Hepatocyte (in vitro differentiated cells): Measurements from ENCODE around the gene KRT27. TPM values are rescaled to one million over a fixed set of nuclear protein-coding genes. Genes with fewer than 3 reads are reported as not detected.

Experiments
- DNase-seq: peaks from one replicate; pipeline ENCODE4 v3.0.0-alpha.2; 2016; ENCODE audit warnings: low spot score
- H2AFZ ChIP-seq: fragments of 200-600 bp; sonication (generic); 2 replicates; pipeline ENCODE4 v1.6.0; 2016; ENCODE audit warnings: antibody characterized with exemption, mild to moderate bottlenecking
- H3K27ac ChIP-seq: fragments of 200-600 bp; sonication (generic); 2 replicates; pipeline ENCODE4 v1.5.1; 2016; ENCODE audit warnings: mild to moderate bottlenecking
- H3K27me3 ChIP-seq: fragments of 200-600 bp; sonication (generic); 2 replicates; pipeline ENCODE4 v1.6.1; 2016
- H3K36me3 ChIP-seq: fragments of 200-600 bp; sonication (generic); replicated peaks from 2 replicates; pipeline ENCODE4 v1.5.1; 2016; ENCODE audit warnings: low read depth; ENCODE audit not compliant: insufficient read depth
- H3K4me1 ChIP-seq: fragments of 200-600 bp; sonication (generic); 2 replicates; pipeline ENCODE4 v1.5.1; 2016; ENCODE audit warnings: mild to moderate bottlenecking, moderate library complexity; ENCODE audit not compliant: insufficient read depth
- H3K4me2 ChIP-seq: fragments of 200-600 bp; sonication (generic); 2 replicates; pipeline ENCODE4 v1.6.0; 2016
- H3K4me3 ChIP-seq: fragments of 200-600 bp; sonication (generic); 2 replicates; pipeline ENCODE4 v1.5.1; 2016; ENCODE audit warnings: mild to moderate bottlenecking
- H3K79me2 ChIP-seq: fragments of 200-600 bp; sonication (generic); 2 replicates; pipeline ENCODE4 v1.6.0; 2017; ENCODE audit warnings: mild to moderate bottlenecking
- H3K9me2 ChIP-seq: fragments of 200-600 bp; sonication (generic); replicated peaks from 2 replicates; pipeline ENCODE4 v1.6.0; 2017; ENCODE audit warnings: mild to moderate bottlenecking; ENCODE audit not compliant: insufficient read depth
- H3K9me3 ChIP-seq: fragments of 200-600 bp; sonication (generic); 2 replicates; pipeline ENCODE4 v1.5.1; 2016; ENCODE audit warnings: low read depth, mild to moderate bottlenecking
- H4K20me1 ChIP-seq: fragments of 200-600 bp; sonication (generic); 2 replicates; pipeline ENCODE4 v1.6.0; 2016; ENCODE audit warnings: mild to moderate bottlenecking; ENCODE audit not compliant: insufficient read depth, poor library complexity, severe bottlenecking
- EZH2 ChIP-seq: fragments of 200-600 bp; sonication (generic); IDR thresholded peaks from 2 replicates; pipeline ENCODE4 v1.6.1; 2016; ENCODE audit warnings: antibody characterized with exemption, mild to moderate bottlenecking, borderline replicate concordance
- EZH2phosphoT487 ChIP-seq: fragments of 200-600 bp; sonication (generic); IDR thresholded peaks from one replicate; pipeline ENCODE4 v1.6.1; 2018; ENCODE audit warnings: antibody characterized with exemption, mild to moderate bottlenecking, low read depth, moderate library complexity; ENCODE audit not compliant: unreplicated experiment, severe bottlenecking
- WGBS: methylation state at CpG from one replicate; pipeline ENCODE4 v1.1.6; 2016; ENCODE audit warnings: low lambda C conversion rate; ENCODE audit errors: missing lambda C conversion rate; 5-methylcytosine and 5-hydroxymethylcytosine counted together
- polyA plus RNA-seq: library from polyadenylated mRNA; unstranded; fragments of >200 nt; fragmentation: Nextera tagmentation; extraction: Ambion mirVana; gene quantifications from 2 replicates; pipeline ENCODE4 v1.2.1, GENCODE V29; 2016
- total RNA-seq: library from RNA; depleted of rRNA; stranded (reverse); fragments of >200 nt; gene quantifications from 2 replicates; pipeline ENCODE4 v1.2.3, GENCODE V29; 2014
- TF ChIP-seq, protein P1 (sequence below): fragments of 200-600 bp; sonication (generic); IDR thresholded peaks from 2 replicates; pipeline ENCODE4 v1.5.1; 2016; ENCODE audit warnings: antibody characterized with exemption, mild to moderate bottlenecking; ENCODE audit not compliant: poor library complexity

The KRT27 gene
- total and polyA plus RNA-seq, 2 experiments from 2014 or later: not detected

DNA sequence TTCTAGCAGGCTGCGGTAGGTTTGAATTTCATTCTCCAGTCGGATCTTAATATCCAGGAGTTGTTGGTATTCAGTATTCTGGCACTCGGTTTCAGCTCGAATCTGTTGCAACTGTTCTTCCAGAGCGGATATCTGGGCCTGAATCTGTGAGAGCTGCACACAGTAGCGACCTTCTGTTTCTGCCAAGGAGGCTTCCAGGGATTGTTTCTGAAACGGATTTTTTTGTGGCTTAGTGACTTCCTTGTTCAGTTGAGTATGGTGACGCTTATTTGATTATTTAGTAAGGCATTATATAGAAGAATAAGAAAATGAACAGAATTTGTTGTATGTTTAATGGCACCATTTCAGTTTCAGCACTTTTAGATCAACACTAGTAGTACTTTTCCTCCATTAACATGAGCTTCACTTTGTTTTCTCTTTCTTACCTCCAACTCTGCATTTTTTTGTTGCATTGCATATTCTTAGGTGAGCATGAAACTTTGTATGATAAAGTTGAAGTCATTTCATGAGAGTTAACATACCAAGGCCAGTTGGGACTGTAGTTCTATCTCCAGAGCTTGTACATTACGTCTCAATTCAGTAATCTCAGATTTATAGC lies 37.3 kb upstream of the KRT27 start:
- peaks cover 31% of the 10 kb centered on the region for H3K79me2 ChIP-seq
- peak overlapping the region; percentile 95 for H2AFZ ChIP-seq
- peak overlapping the region; percentile 81 for H3K4me2 ChIP-seq
- no peaks in the 10 kb centered on the region for H3K27me3 ChIP-seq
- no peaks in the 10 kb centered on the region for H3K9me3 ChIP-seq
- no peaks in the 10 kb centered on the region for H4K20me1 ChIP-seq
- WGBS: 67% methylated on average over 9 of the region's 9 CpGs
- peak; percentile 28 for DNase-seq
- H3K27ac ChIP-seq: peak overlapping the region; percentile 84
- peak overlapping the region; percentile 52 for H3K4me3 ChIP-seq
- peaks cover 17% of the 10 kb centered on the region for H3K4me1 ChIP-seq
- peaks cover 8% of the 10 kb centered on the region for H3K36me3 ChIP-seq
- TF ChIP-seq, protein P1, sequence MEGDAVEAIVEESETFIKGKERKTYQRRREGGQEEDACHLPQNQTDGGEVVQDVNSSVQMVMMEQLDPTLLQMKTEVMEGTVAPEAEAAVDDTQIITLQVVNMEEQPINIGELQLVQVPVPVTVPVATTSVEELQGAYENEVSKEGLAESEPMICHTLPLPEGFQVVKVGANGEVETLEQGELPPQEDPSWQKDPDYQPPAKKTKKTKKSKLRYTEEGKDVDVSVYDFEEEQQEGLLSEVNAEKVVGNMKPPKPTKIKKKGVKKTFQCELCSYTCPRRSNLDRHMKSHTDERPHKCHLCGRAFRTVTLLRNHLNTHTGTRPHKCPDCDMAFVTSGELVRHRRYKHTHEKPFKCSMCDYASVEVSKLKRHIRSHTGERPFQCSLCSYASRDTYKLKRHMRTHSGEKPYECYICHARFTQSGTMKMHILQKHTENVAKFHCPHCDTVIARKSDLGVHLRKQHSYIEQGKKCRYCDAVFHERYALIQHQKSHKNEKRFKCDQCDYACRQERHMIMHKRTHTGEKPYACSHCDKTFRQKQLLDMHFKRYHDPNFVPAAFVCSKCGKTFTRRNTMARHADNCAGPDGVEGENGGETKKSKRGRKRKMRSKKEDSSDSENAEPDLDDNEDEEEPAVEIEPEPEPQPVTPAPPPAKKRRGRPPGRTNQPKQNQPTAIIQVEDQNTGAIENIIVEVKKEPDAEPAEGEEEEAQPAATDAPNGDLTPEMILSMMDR: no peak
- H3K9me2 ChIP-seq: no peaks in the 10 kb centered on the region

GRCh38 chr17:40818733-40819527 lies 36.6 kb upstream of the KRT27 start:
- peaks cover 31% of the 10 kb centered on the region for H3K79me2 ChIP-seq
- H3K36me3 ChIP-seq: peaks cover 8% of the 10 kb centered on the region
- peak overlapping the region; percentile 94 for H3K27ac ChIP-seq
- peaks cover 17% of the 10 kb centered on the region for H3K4me1 ChIP-seq
- H4K20me1 ChIP-seq: no peaks in the 10 kb centered on the region
- no peaks in the 10 kb centered on the region for H3K9me2 ChIP-seq
- peak overlapping the region; percentile 71 for H3K4me3 ChIP-seq
- TF ChIP-seq EZH2 (no peak), EZH2phosphoT487 (no peak)
- TF ChIP-seq, protein P1: no peak
- DNase-seq: peak; percentile 92
- WGBS: 2% methylated on average over 59 of the region's 73 CpGs
- peak overlapping the region; percentile 81 for H3K4me2 ChIP-seq
- H3K27me3 ChIP-seq: no peaks in the 10 kb centered on the region
- H3K9me3 ChIP-seq: no peaks in the 10 kb centered on the region
- H2AFZ ChIP-seq: peak overlapping the region; percentile 95

- DNase-seq: no peak
- Histone ChIP-seq H3K79me2 (peaks cover 31% of the 10 kb centered on the region), H3K9me2 (no peaks in the 10 kb centered on the region), H3K4me2 (peak overlapping the region; percentile 80), H3K36me3 (peaks cover 8% of the 10 kb centered on the region), H2AFZ (peak overlapping the region; percentile 57), H3K9me3 (no peaks in the 10 kb centered on the region), H3K27me3 (no peaks in the 10 kb centered on the region), H3K27ac (peak overlapping the region; percentile 94), H3K4me3 (peak overlapping the region; percentile 71), H3K4me1 (peaks cover 17% of the 10 kb centered on the region), H4K20me1 (no peaks in the 10 kb centered on the region)
- TF ChIP-seq, protein P1: no peak
- no peak for TF ChIP-seq EZH2
- TF ChIP-seq EZH2phosphoT487: no peak
- WGBS: 17% methylated on average over 7 of the region's 7 CpGs
These were observed 36.0 kb upstream of the KRT27 start for GRCh38 chr17:40818343-40818732.
